B cell (primary cell): ENCODE data around the gene TXNDC5. TPM values are rescaled to one million over a fixed set of nuclear protein-coding genes. Genes with fewer than 3 reads are reported as not detected.

Source experiments
- ATAC-seq: fragments of 200-7000 bp; cut with Tn5 transposase; one replicate; pipeline ENCODE4 v1.10.0; 2021; ENCODE audit warnings: low read depth, mild to moderate bottlenecking, moderate number of reproducible peaks, moderate library complexity
- CTCF ChIA-PET: fragments of 350-600 bp; sonication (Branson Sonifier 250); formaldehyde crosslinking; loops from one replicate; lab custom pipeline; 2021; ENCODE audit warnings: antibody characterized with exemption, inconsistent platforms; lab: Charles Lee
- POLR2A ChIA-PET: fragments of 350-600 bp; sonication (Branson Sonifier 250); formaldehyde crosslinking; loops from one replicate; lab custom pipeline; 2021; ENCODE audit warnings: antibody characterized with exemption; lab: Charles Lee
- DNase-seq: peaks from one replicate; pipeline ENCODE4 v3.0.0; 2013
- H2AFZ ChIP-seq: 2 replicates; pipeline ENCODE4 v1.6.1; 2012; ENCODE audit warnings: mild to moderate bottlenecking, low read depth, low read length; ENCODE audit not compliant: insufficient read depth, poor library complexity, severe bottlenecking
- H3K27ac ChIP-seq, 2 donors: 1 replicate in 1 of 2; 2 replicates in 1 of 2; pipeline ENCODE4 v1.5.1; 2012 to 2013; ENCODE audit warnings: low read length in 2 of 2, mild to moderate bottlenecking in 2 of 2, moderate library complexity in 1 of 2
- H3K27me3 ChIP-seq, 4 experiments: fragments of 200-600 bp in 1 of 4; sonication (generic) in 1 of 4; replicated peaks in 1 of 4; 1 replicate in 2 of 4; 2 replicates in 2 of 4; pipeline versions ENCODE4 v1.6.1 to v1.7.0; 2013 to 2016; ENCODE audit warnings: low read length in 3 of 4, mild to moderate bottlenecking in 2 of 4, mixed read lengths in 1 of 4, moderate library complexity in 1 of 4; ENCODE audit not compliant: insufficient read depth in 4 of 4, control insufficient read depth in 3 of 4; ENCODE audit errors: control extremely low read depth in 1 of 4
- H3K36me3 ChIP-seq, 2 experiments: replicated peaks in 1 of 2; 1 replicate in 1 of 2; 2 replicates in 1 of 2; pipeline versions ENCODE4 v1.6.1 to v1.7.1; 2013; ENCODE audit warnings: low read length in 1 of 2; ENCODE audit not compliant: insufficient read depth in 2 of 2, control insufficient read depth in 1 of 2; ENCODE audit errors: control extremely low read depth in 1 of 2, extremely low read depth in 1 of 2
- H3K4me1 ChIP-seq, 2 donors: fragments of 200-600 bp in 1 of 2; sonication (generic) in 1 of 2; 1 replicate in 1 of 2; 2 replicates in 1 of 2; pipeline versions ENCODE4 v1.5.1 to v1.6.1; 2013 to 2017; ENCODE audit warnings: low read length in 2 of 2; ENCODE audit not compliant: control insufficient read depth in 2 of 2, insufficient read depth in 2 of 2
- H3K4me2 ChIP-seq: replicated peaks from 2 replicates; pipeline ENCODE3; 2012; ENCODE audit warnings: mild to moderate bottlenecking, low read depth, low read length; ENCODE audit not compliant: poor library complexity, severe bottlenecking
- H3K4me3 ChIP-seq, 5 experiments: fragments of 200-600 bp in 1 of 5; sonication (generic) in 1 of 5; 1 replicate in 3 of 5; 2 replicates in 2 of 5; pipeline versions ENCODE4 v1.5.1 to v1.7.0; 2011 to 2016; ENCODE audit warnings: low read length in 4 of 5, mild to moderate bottlenecking in 4 of 5, low read depth in 2 of 5, control low read depth in 1 of 5, moderate library complexity in 1 of 5; ENCODE audit not compliant: insufficient read depth in 1 of 5; ENCODE audit errors: control extremely low read depth in 1 of 5, extremely low read depth in 1 of 5
- H3K79me2 ChIP-seq: fragments of 200-600 bp; sonication (generic); one replicate; pipeline ENCODE4 v1.6.0; 2016; ENCODE audit warnings: low read length; ENCODE audit not compliant: control insufficient read depth, insufficient read depth
- H3K9ac ChIP-seq: fragments of 200-600 bp; sonication (generic); 2 replicates; pipeline ENCODE4 v1.6.1; 2017; ENCODE audit warnings: mild to moderate bottlenecking, low read length, moderate library complexity
- H3K9me3 ChIP-seq, 3 donors: one replicate each; pipeline versions ENCODE4 v1.6.1 to v1.7.1; 2013; ENCODE audit warnings: low read length in 2 of 3; ENCODE audit not compliant: control insufficient read depth in 2 of 3, insufficient read depth in 1 of 3; ENCODE audit errors: control extremely low read depth in 1 of 3
- H4K20me1 ChIP-seq: 2 replicates; pipeline ENCODE4 v1.6.0; 2012; ENCODE audit warnings: mild to moderate bottlenecking, low read length; ENCODE audit not compliant: insufficient read depth, control insufficient read depth, poor library complexity, severe bottlenecking
- H3K27ac Mint-ChIP-seq: one replicate; pipeline ENCODE4 v1.8.0; 2021; ENCODE audit warnings: mixed read lengths
- H3K27me3 Mint-ChIP-seq: one replicate; pipeline ENCODE4 v1.8.0; 2021; ENCODE audit warnings: mixed read lengths
- H3K4me1 Mint-ChIP-seq: one replicate; pipeline ENCODE4 v1.8.0; 2021; ENCODE audit warnings: mixed read lengths
- H3K4me3 Mint-ChIP-seq: one replicate; pipeline ENCODE4 v1.8.0; 2021; ENCODE audit warnings: mixed read lengths
- H3K9me3 Mint-ChIP-seq: one replicate; pipeline ENCODE4 v1.8.0; 2022; ENCODE audit warnings: mixed read lengths; ENCODE audit not compliant: insufficient read depth
- EZH2 ChIP-seq: IDR thresholded peaks from 2 replicates; pipeline ENCODE4 v1.6.1; 2012; ENCODE audit warnings: borderline replicate concordance, low read depth, mild to moderate bottlenecking, moderate library complexity, low read length; ENCODE audit not compliant: insufficient read depth, poor library complexity, severe bottlenecking
- WGBS: methylation state at CpG from one replicate; pipeline ENCODE4 v1.1.5; 2013; ENCODE audit warnings: missing lambda C conversion rate; ENCODE audit not compliant: insufficient coverage; 5-methylcytosine and 5-hydroxymethylcytosine counted together
- intact Hi-C: fragments of 100-400 bp; cut with micrococcal nuclease; formaldehyde crosslinking; loops from one replicate; pipeline ENCODE4 v1.10.0; 2022
- polyA plus RNA-seq: library from polyadenylated mRNA; depleted of rRNA; stranded (reverse); fragments of >200 nt; gene quantifications from 2 replicates; pipeline ENCODE4 v1.2.3, GENCODE V29; 2012
- total RNA-seq, 2 donors: library from RNA; stranded (reverse); fragments of 120-200 nt in 1 of 2; gene quantifications; 1 replicate in 1 of 2; 2 replicates in 1 of 2; pipeline versions ENCODE4 v1.2.3 to v1.2.4, GENCODE V29; 2013 to 2022
- TF ChIP-seq, protein P1 (sequence below): fragments of 200-600 bp; IDR thresholded peaks from one replicate; pipeline ENCODE4 v1.8.0; 2022; ENCODE audit warnings: antibody characterized with exemption, mild to moderate bottlenecking

The TXNDC5 gene
- total and polyA plus RNA-seq, 2 donors (not counting 1 experiment from before 2014, with no cell fraction given), result 62.6 to 91.9 TPM

DNA sequence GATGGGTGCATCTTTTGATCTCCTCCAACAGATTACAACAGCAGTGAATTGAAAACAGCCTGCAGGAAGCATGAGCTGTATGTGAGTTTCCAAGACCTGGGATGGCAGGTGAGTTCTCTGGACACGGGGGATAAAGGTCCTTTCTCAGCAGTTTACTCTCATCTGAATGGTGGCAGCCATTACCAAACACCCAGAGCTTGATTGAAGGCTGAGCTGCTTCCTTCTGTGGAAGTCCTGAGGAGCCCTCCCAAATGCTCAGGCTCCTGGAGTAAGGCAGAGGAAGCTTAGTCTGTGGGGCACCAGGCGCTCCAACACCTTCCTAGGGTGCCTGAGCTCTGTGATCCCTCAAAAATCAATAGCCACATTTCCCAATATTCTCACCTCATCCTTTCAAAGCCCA, 31.5 kb downstream of the TXNDC5 start:
- H3K9ac ChIP-seq, result no peak overlapping the region
- intact Hi-C loops, result no loop called here
- Mint-ChIP-seq H3K9me3 (peaks cover 3% of the 10 kb centered on the region), H3K4me3 (no peak overlapping the region), H3K27ac (no peak overlapping the region), H3K4me1 (no peaks in the 10 kb centered on the region), H3K27me3 (no peaks in the 10 kb centered on the region)
- no peak overlapping the region for H3K4me2 ChIP-seq
- ChIA-PET POLR2A (no interaction called here), CTCF (interaction anchor here (1.3 kb wide), 2 partner anchors 113 to 127 kb away, joined by 3 to 4 read pairs; no protein-coding TSS in a partner anchor)
- peaks cover 2 to 45% of the 10 kb centered on the region in 2 experiments for H3K36me3 ChIP-seq
- peaks cover 0 to 5% (median 0%) of the 10 kb centered on the region in 3 donors for H3K9me3 ChIP-seq
- 100% methylated on average over 1 of the region's 2 CpGs for WGBS
- no peaks in the 10 kb centered on the region for H3K27me3 ChIP-seq
- no peak overlapping the region for H3K4me3 ChIP-seq
- no peaks in the 10 kb centered on the region for H3K79me2 ChIP-seq
- no peak overlapping the region for H3K27ac ChIP-seq
- no peaks in the 10 kb centered on the region for H4K20me1 ChIP-seq
- DNase-seq (no peak), ATAC-seq (no peak)
- H2AFZ ChIP-seq, result no peak overlapping the region
- TF ChIP-seq, protein P1, sequence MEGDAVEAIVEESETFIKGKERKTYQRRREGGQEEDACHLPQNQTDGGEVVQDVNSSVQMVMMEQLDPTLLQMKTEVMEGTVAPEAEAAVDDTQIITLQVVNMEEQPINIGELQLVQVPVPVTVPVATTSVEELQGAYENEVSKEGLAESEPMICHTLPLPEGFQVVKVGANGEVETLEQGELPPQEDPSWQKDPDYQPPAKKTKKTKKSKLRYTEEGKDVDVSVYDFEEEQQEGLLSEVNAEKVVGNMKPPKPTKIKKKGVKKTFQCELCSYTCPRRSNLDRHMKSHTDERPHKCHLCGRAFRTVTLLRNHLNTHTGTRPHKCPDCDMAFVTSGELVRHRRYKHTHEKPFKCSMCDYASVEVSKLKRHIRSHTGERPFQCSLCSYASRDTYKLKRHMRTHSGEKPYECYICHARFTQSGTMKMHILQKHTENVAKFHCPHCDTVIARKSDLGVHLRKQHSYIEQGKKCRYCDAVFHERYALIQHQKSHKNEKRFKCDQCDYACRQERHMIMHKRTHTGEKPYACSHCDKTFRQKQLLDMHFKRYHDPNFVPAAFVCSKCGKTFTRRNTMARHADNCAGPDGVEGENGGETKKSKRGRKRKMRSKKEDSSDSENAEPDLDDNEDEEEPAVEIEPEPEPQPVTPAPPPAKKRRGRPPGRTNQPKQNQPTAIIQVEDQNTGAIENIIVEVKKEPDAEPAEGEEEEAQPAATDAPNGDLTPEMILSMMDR, result no peak
- no peak for TF ChIP-seq EZH2
- H3K4me1 ChIP-seq, result no peaks in the 10 kb centered on the region

DNA sequence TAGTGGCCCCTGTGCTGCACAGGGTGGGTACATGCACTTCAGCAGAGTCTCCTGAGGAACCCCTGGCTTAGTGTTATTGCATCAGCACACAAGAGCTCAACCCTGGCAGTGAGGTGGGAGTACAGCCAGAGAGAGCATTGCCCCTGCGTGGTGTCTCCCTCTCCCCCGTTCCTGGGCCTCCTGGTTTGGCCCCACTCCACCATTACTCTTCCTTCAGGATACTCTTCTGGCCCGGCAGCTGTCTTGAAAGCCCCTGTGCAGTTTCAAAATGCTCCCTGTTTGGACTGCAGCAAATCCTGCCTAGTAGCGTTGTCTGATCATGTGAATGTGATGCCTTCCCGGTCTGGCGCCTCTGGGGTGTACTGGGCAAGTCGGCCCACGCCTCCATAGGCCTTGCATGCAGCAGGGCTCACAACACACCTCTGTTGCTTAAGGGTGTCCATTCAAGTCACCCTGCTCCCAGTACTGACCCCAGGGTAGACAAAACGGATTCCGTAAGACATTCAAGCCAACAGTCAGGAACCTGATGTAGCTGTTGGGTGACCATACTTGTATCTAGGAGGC, 32.1 kb downstream of the TXNDC5 start:
- CTCF ChIA-PET, result interaction anchor here (1.3 kb wide), 2 partner anchors 114 to 128 kb away, joined by 3 to 4 read pairs; no protein-coding TSS in a partner anchor
- no peaks in the 10 kb centered on the region for H3K27me3 Mint-ChIP-seq
- 92% methylated on average over 8 of the region's 10 CpGs for WGBS

More for the DNA sequence above, 32.1 kb downstream of the TXNDC5 start:
- Histone ChIP-seq H3K36me3 (peaks cover 2 to 39% of the 10 kb centered on the region in 2 experiments), H3K9me3 (peaks cover 0 to 9% (median 4%) of the 10 kb centered on the region in 3 donors), H2AFZ (no peak overlapping the region), H3K9ac (no peak overlapping the region), H3K4me3 (no peak overlapping the region), H4K20me1 (no peaks in the 10 kb centered on the region), H3K27me3 (no peaks in the 10 kb centered on the region), H3K27ac (no peak overlapping the region), H3K4me2 (no peak overlapping the region), H3K79me2 (no peaks in the 10 kb centered on the region), H3K4me1 (no peaks in the 10 kb centered on the region)
- peaks cover 8% of the 10 kb centered on the region for H3K9me3 Mint-ChIP-seq
- TF ChIP-seq, protein P1, result no peak
- no peak for TF ChIP-seq EZH2
- POLR2A ChIA-PET, result no interaction called here
- ATAC-seq (no peak), DNase-seq (no peak)
- no peak overlapping the region for H3K27ac Mint-ChIP-seq
- intact Hi-C loops, result no loop called here
- no peaks in the 10 kb centered on the region for H3K4me1 Mint-ChIP-seq
- no peak overlapping the region for H3K4me3 Mint-ChIP-seq
